Upper lobe of left lung (tissue), 4 donors: ENCODE measurements around the gene CNN2.

Experiments
- CTCF ChIP-seq, 6 experiments: fragments of 450-650 bp in 4 of 6; fragments of 200-600 bp in 2 of 6; sonication (generic) in 2 of 6; IDR thresholded peaks; one replicate each; pipeline ENCODE4 v1.5.1; 2016 to 2019; ENCODE audit warnings: antibody characterized with exemption in 6 of 6
- POLR2A ChIP-seq, 4 donors: fragments of 450-650 bp; IDR thresholded peaks; one replicate each; pipeline ENCODE4 v1.5.1; 2016 to 2017; ENCODE audit warnings: antibody characterized with exemption in 4 of 4, mild to moderate bottlenecking in 2 of 4
- POLR2AphosphoS5 ChIP-seq, 2 donors: sonication (generic); formaldehyde crosslinking; IDR thresholded peaks; one replicate each; pipeline ENCODE4 v1.5.1; 2017; ENCODE audit warnings: antibody characterized with exemption in 2 of 2

- no peak for TF ChIP-seq CTCF (IDR thresholded peaks at IDR 0.05)
- TF ChIP-seq POLR2A (IDR thresholded peaks at IDR 0.05): no peak
- no peak for TF ChIP-seq POLR2AphosphoS5 (IDR thresholded peaks at IDR 0.05)
These were observed 21.3 kb downstream of the CNN2 start for GRCh38 chr19:1047696-1048147.
